HG03108 (cell line): Measurements from ENCODE around the gene ELL2.
"Not testable (repeated sequence)": the region's sequence is repeated elsewhere in the genome, so short reads cannot be mapped to it uniquely, and the experiment has no call there.

Experiments
- ATAC-seq: cut with Tn5 transposase; IDR thresholded peaks from one replicate; pipeline ENCODE4 v1.9.1; 2021; ENCODE audit warnings: moderate library complexity; ENCODE audit not compliant: unreplicated experiment

ELL2 gene

GRCh38 chr5:95862671-95863382 lies 98.8 kb downstream of the ELL2 start:
- no peak for ATAC-seq

GRCh38 chr5:95861864-95862561 lies 99.6 kb downstream of the ELL2 start:
- no peak for ATAC-seq

GRCh38 chr5:95861221-95861863 lies 100.3 kb downstream of the ELL2 start:
- no peak for ATAC-seq

- ATAC-seq = no peak
These were observed 102.0 kb downstream of the ELL2 start for GRCh38 chr5:95859661-95860060.

- peak; percentile 88 for ATAC-seq
These were observed 102.7 kb downstream of the ELL2 start for GRCh38 chr5:95858661-95859595.

- no peak for ATAC-seq
These were observed 103.6 kb downstream of the ELL2 start for GRCh38 chr5:95858023-95858461.

GRCh38 chr5:95857185-95857945 lies 104.3 kb downstream of the ELL2 start:
- ATAC-seq = no peak

GRCh38 chr5:95856501-95856981 lies 105.1 kb downstream of the ELL2 start:
- ATAC-seq = no peak

GRCh38 chr5:95853490-95853889 lies 108.2 kb downstream of the ELL2 start:
- no peak for ATAC-seq

GRCh38 chr5:95852567-95852966 lies 109.1 kb downstream of the ELL2 start:
- ATAC-seq = no peak

- not testable (repeated sequence) for ATAC-seq
These were observed 110.5 kb downstream of the ELL2 start for GRCh38 chr5:95851141-95851540.

GRCh38 chr5:95850391-95850894 lies 111.2 kb downstream of the ELL2 start:
- ATAC-seq = no peak

GRCh38 chr5:95848701-95849100 lies 113.0 kb downstream of the ELL2 start:
- no peak for ATAC-seq

GRCh38 chr5:95847261-95847592 lies 114.4 kb downstream of the ELL2 start:
- no peak for ATAC-seq

GRCh38 chr5:95846554-95847260 lies 114.9 kb downstream of the ELL2 start:
- peak; percentile 43 for ATAC-seq

GRCh38 chr5:95845391-95845790 lies 116.3 kb downstream of the ELL2 start:
- ATAC-seq = no peak

- no peak for ATAC-seq
These were observed 117.9 kb downstream of the ELL2 start for GRCh38 chr5:95843733-95844223.

- ATAC-seq = peak; percentile 91
These were observed 118.7 kb downstream of the ELL2 start for GRCh38 chr5:95842854-95843544.
